Heart right ventricle (tissue), 16 donors: ENCODE data around the gene BCL2L13. TPM values are rescaled to one million over a fixed set of nuclear protein-coding genes. Genes with fewer than 3 reads are reported as not detected.

ENCODE experiments used
- ATAC-seq, 8 donors: fragments of 200-7000 bp; cut with Tn5 transposase; one replicate each; pipeline ENCODE4 v1.9.1; 2020; ENCODE audit warnings: mild to moderate bottlenecking in 8 of 8, moderate library complexity in 8 of 8, moderate number of reproducible peaks in 1 of 8
- DNase-seq, 2 donors: peaks; one replicate each; pipeline ENCODE4 v3.0.0-alpha.2; 2020
- H3K27ac ChIP-seq, 10 donors: fragments of 200-600 bp; sonication (generic) in 2 of 10; one replicate each; pipeline versions ENCODE4 v1.5.0 to v1.8.0; 2020 to 2022; ENCODE audit warnings: mild to moderate bottlenecking in 3 of 10
- H3K27me3 ChIP-seq, 7 donors: fragments of 200-600 bp; one replicate each; pipeline ENCODE4 v1.8.0; 2021 to 2022; ENCODE audit warnings: mild to moderate bottlenecking in 2 of 7
- H3K36me3 ChIP-seq, 9 donors: fragments of 200-600 bp; sonication (generic) in 1 of 9; one replicate each; pipeline versions ENCODE4 v1.5.0 to v1.8.0; 2020 to 2022; ENCODE audit warnings: mild to moderate bottlenecking in 2 of 9
- H3K4me1 ChIP-seq, 9 donors: fragments of 200-600 bp; sonication (generic) in 1 of 9; one replicate each; pipeline versions ENCODE4 v1.5.0 to v1.8.0; 2020 to 2022; ENCODE audit warnings: mild to moderate bottlenecking in 4 of 9
- H3K4me3 ChIP-seq, 10 donors: fragments of 200-600 bp; sonication (generic) in 2 of 10; one replicate each; pipeline versions ENCODE4 v1.5.0 to v1.8.0; 2020 to 2022; ENCODE audit warnings: mild to moderate bottlenecking in 7 of 10, moderate library complexity in 2 of 10
- H3K9me3 ChIP-seq, 11 donors: fragments of 200-600 bp in 10 of 11; sonication (generic) in 2 of 11; one replicate each; pipeline versions ENCODE4 v1.5.0 to v1.8.0; 2013 to 2022; ENCODE audit warnings: mild to moderate bottlenecking in 2 of 11, control low read depth in 1 of 11, moderate library complexity in 1 of 11
- WGBS, 2 donors: extraction: QIAGEN DNeasy Blood & Tissue Kit; methylation state at CpG; one replicate each; pipeline ENCODE4 v1.1.7; 2013; ENCODE audit warnings: inconsistent platforms in 1 of 2; 5-methylcytosine and 5-hydroxymethylcytosine counted together
- intact Hi-C, 10 donors: fragments of 100-400 bp; cut with DNase I; formaldehyde crosslinking; loops; one replicate each; pipeline versions ENCODE4 v1.11.1 to v1.14.2; 2022
- polyA plus RNA-seq, 2 donors: library from polyadenylated mRNA; stranded (reverse); fragments of 200-250 nt; gene quantifications; one replicate each; pipeline ENCODE4 v1.2.3, GENCODE V29; 2013
- total RNA-seq, 10 donors: library from RNA; stranded (reverse); fragmentation: NEBNext Ultra II Directional in 3 of 10; extraction: Animal tissue kit (Norgen Biotek cat#: 25700) in 3 of 10; gene quantifications; one replicate each; pipeline versions ENCODE4 v1.2.1 to v1.2.4, GENCODE V29; 2021 to 2023
- TF ChIP-seq, protein P1 (sequence below), 9 donors: fragments of 200-600 bp; sonication (generic) in 2 of 9; IDR thresholded peaks; one replicate each; pipeline versions ENCODE4 v1.5.0 to v1.8.0; 2021 to 2022; ENCODE audit warnings: antibody characterized with exemption in 9 of 9, mild to moderate bottlenecking in 5 of 9, moderate library complexity in 1 of 9
- donor health status: Arrhythmogenic right ventricular cardiomyopathy.
- donor health status: ischemic (EF 13 %, LVEDD 7.1; RV severe dilation, severe dysfunction).
- donor health status: healthy with polysubstance abuse.
- donor health status: DM: no; HTN: yes; CAD: no.
- donor health status: DM: no; HTN: no; CAD: no.
- donor health status: ischemic (EF 25% LVEDD 6.9; RV normal size, moderate dysfunction).
- donor health status: ischemic (EF 25% LVEDD 5.7; RV mildly dilated, moderate dysfunction).
- donor health status: healthy.
- donor health status: DM: yes; HTN: yes; CAD: no.
- donor health status: Ischemic cardiomyopathy.
- donor health status: ischemic (EF 35%, LVEDD 5.7; RV mildly dilated, moderate dysfunction).
- donor health status: nonischemic (EF 11% LVEDD 7.7; RV severe dilation, severe dysfunction).
- donor health status: DM: yes; HTN: yes; CAD: no.
- donor health status: PGD.
- donor health status: ischemic (EF 29% LVEDD 5.4; RV normal size, mild dysfunction).
- donor health status: nonischemic (EF 23%, LVEDD 6.1; RV moderate dilation, normal function).

The BCL2L13 gene
- total and polyA plus RNA-seq, 12 donors = 27.9 to 113 (median 88.7) TPM

DNA sequence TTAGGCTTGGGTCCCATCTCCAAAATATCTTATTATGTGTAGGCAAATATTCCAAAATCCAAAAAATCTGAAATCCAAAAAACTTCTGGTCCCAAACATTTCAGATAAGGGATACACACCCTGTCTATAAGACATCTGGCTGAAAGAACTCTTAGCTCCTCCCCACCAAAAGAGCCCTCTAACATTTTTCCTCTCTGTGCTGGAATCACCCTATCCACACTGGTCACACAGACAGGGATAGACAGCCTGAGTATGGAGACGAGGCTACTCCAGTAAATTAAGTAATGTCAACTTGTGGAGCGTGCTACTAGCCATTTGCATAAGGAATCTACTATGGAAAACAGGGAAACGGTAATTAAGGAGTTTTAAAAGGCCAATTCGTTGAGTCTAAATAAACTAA is 34.9 kb upstream of the BCL2L13 start:
- Histone ChIP-seq H3K27ac (no peak overlapping the region), H3K9me3 (no peaks in the 10 kb centered on the region), H3K27me3 (no peaks in the 10 kb centered on the region), H3K36me3 (peaks cover 0 to 95% (median 23%) of the 10 kb centered on the region in 9 donors), H3K4me1 (peaks cover 0 to 19% (median 12%) of the 10 kb centered on the region in 9 donors), H3K4me3 (no peak overlapping the region)
- WGBS, 2 donors = 91 to 92% methylated on average over 4 of the region's 4 CpGs
- intact Hi-C loops = no loop called here
- DNase-seq (no peak), ATAC-seq (no peak)
- TF ChIP-seq, protein P1, sequence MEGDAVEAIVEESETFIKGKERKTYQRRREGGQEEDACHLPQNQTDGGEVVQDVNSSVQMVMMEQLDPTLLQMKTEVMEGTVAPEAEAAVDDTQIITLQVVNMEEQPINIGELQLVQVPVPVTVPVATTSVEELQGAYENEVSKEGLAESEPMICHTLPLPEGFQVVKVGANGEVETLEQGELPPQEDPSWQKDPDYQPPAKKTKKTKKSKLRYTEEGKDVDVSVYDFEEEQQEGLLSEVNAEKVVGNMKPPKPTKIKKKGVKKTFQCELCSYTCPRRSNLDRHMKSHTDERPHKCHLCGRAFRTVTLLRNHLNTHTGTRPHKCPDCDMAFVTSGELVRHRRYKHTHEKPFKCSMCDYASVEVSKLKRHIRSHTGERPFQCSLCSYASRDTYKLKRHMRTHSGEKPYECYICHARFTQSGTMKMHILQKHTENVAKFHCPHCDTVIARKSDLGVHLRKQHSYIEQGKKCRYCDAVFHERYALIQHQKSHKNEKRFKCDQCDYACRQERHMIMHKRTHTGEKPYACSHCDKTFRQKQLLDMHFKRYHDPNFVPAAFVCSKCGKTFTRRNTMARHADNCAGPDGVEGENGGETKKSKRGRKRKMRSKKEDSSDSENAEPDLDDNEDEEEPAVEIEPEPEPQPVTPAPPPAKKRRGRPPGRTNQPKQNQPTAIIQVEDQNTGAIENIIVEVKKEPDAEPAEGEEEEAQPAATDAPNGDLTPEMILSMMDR (IDR thresholded peaks at IDR 0.05) = no peak

- TF ChIP-seq, protein P1 (IDR thresholded peaks at IDR 0.05) = no peak
- no peak for DNase-seq
- peak in 7 of 8 donors; percentile 55 to 81 (median 75) for ATAC-seq
- Histone ChIP-seq H3K36me3 (peaks cover 0 to 93% (median under 1%) of the 10 kb centered on the region in 9 donors), H3K4me1 (peaks cover 0 to 37% (median 25%) of the 10 kb centered on the region in 9 donors), H3K4me3 (no peak overlapping the region), H3K27ac (peak overlapping the region in 3 of 10 donors; percentile 39 to 62 (median 50)), H3K9me3 (no peaks in the 10 kb centered on the region), H3K27me3 (no peaks in the 10 kb centered on the region)
- intact Hi-C loops = no loop called here
- 37 to 52% methylated on average over 5 of the region's 5 CpGs for WGBS, 2 donors
Observed at GRCh38 chr22:17606496-17606895, 32.1 kb upstream of the BCL2L13 start.

DNA sequence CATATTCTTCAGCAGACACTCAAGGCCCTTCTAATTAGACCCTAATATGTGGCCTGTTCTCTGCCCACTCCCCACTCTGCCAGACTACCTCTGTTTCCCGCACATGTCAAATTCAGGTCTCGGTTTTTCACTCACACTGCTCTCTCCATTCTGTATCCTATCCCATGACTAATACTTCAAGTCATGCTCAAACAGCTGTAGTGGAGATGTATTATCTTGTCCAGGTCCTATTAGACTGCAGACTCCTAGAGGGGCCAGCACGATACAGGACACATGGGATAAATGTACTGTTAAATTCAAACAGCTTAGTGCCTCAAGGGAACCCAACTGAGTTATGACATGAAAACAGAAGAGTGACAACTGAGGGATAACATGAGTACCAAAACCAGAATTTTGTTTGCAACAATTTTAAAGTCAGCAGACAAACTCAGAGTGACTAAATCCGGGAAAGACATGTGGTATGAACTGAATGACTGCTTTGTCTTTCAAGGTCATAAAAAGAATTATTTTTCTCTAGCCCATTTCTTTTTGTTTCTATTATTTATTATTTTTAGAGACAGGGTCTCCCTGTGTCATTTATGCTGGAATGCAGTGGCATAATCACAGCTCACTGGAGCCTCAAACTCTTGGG is 30.6 kb upstream of the BCL2L13 start:
- peaks cover 0 to 95% (median 15%) of the 10 kb centered on the region in 9 donors for H3K36me3 ChIP-seq
- 92 to 93% methylated on average over 4 of the region's 4 CpGs for WGBS, 2 donors
- intact Hi-C loops = no loop called here
- H3K9me3 ChIP-seq = no peaks in the 10 kb centered on the region
- no peak overlapping the region for H3K27ac ChIP-seq
- ATAC-seq (peak in 1 of 8 donors; percentile 62), DNase-seq (no peak)
- TF ChIP-seq, protein P1 (IDR thresholded peaks at IDR 0.05) = no peak
- no peaks in the 10 kb centered on the region for H3K27me3 ChIP-seq
- no peak overlapping the region for H3K4me3 ChIP-seq
- H3K4me1 ChIP-seq = peaks cover 0 to 41% (median 29%) of the 10 kb centered on the region in 9 donors

- TF ChIP-seq, protein P1 (IDR thresholded peaks at IDR 0.05) = no peak
- Histone ChIP-seq H3K9me3 (no peaks in the 10 kb centered on the region), H3K27ac (no peak overlapping the region), H3K4me3 (no peak overlapping the region), H3K4me1 (peaks cover 0 to 24% (median 16%) of the 10 kb centered on the region in 9 donors), H3K27me3 (no peaks in the 10 kb centered on the region), H3K36me3 (peaks cover 0 to 97% (median 29%) of the 10 kb centered on the region in 9 donors)
- intact Hi-C loops = no loop called here
- ATAC-seq (no peak), DNase-seq (no peak)
- WGBS, 2 donors = 67 to 76% methylated on average over 3 of the region's 3 CpGs
Observed at GRCh38 chr22:17612057-17612456, 26.5 kb upstream of the BCL2L13 start.
